Endodermal cell (in vitro differentiated cells): ENCODE measurements around the gene AK9. TPM values are rescaled to one million over a fixed set of nuclear protein-coding genes. Genes with fewer than 3 reads are reported as not detected.

Experiments
- DNase-seq: peaks from one replicate; pipeline ENCODE4 v3.0.0-alpha.2; 2017
- H3K27ac ChIP-seq: 2 replicates; pipeline ENCODE4 v1.5.1; 2013; ENCODE audit warnings: mild to moderate bottlenecking, low read depth, low read length, moderate library complexity
- H3K27me3 ChIP-seq: 2 replicates; pipeline ENCODE4 v1.6.1; 2013; ENCODE audit warnings: mild to moderate bottlenecking, low read length, moderate library complexity; ENCODE audit not compliant: insufficient read depth, control insufficient read depth, poor library complexity, severe bottlenecking
- H3K36me3 ChIP-seq: 2 replicates; pipeline ENCODE4 v1.7.0; 2013; ENCODE audit warnings: mild to moderate bottlenecking, low read length, moderate library complexity; ENCODE audit not compliant: control insufficient read depth, insufficient read depth
- H3K4me1 ChIP-seq: one replicate; pipeline ENCODE4 v1.7.0; 2013; ENCODE audit warnings: low read length; ENCODE audit not compliant: control insufficient read depth, insufficient read depth
- H3K4me3 ChIP-seq: 2 replicates; pipeline ENCODE4 v1.5.1; 2013; ENCODE audit warnings: mild to moderate bottlenecking, low read length, moderate library complexity
- H3K9ac ChIP-seq: 2 replicates; pipeline ENCODE4 v1.6.1; 2013; ENCODE audit warnings: mild to moderate bottlenecking, low read length, moderate library complexity; ENCODE audit not compliant: poor library complexity, severe bottlenecking; ENCODE audit errors: extremely low read depth
- H3K9me3 ChIP-seq: 2 replicates; pipeline ENCODE4 v1.6.1; 2013; ENCODE audit warnings: mild to moderate bottlenecking, low read length, moderate library complexity; ENCODE audit not compliant: control insufficient read depth
- H3K27ac Mint-ChIP-seq: 2 replicates; pipeline ENCODE4 v1.8.0; 2020; ENCODE audit warnings: mixed read lengths
- H3K27me3 Mint-ChIP-seq: 2 replicates; pipeline ENCODE4 v1.8.0; 2021; ENCODE audit warnings: mild to moderate bottlenecking, mixed read lengths; ENCODE audit not compliant: insufficient read depth
- H3K36me3 Mint-ChIP-seq: 2 replicates; pipeline ENCODE4 v1.8.0; 2020; ENCODE audit warnings: low read depth, mixed read lengths
- H3K4me1 Mint-ChIP-seq: 2 replicates; pipeline ENCODE4 v1.8.0; 2020; ENCODE audit warnings: mixed read lengths
- H3K4me3 Mint-ChIP-seq: 2 replicates; pipeline ENCODE4 v1.8.0; 2020; ENCODE audit warnings: mild to moderate bottlenecking, moderate library complexity, mixed read lengths
- H3K9me3 Mint-ChIP-seq: 2 replicates; pipeline ENCODE4 v1.8.0; 2020; ENCODE audit warnings: mild to moderate bottlenecking, mixed read lengths
- CTCF ChIP-seq: fragments of 200-600 bp; sonication (generic); conservative IDR thresholded peaks from 2 replicates; pipeline ENCODE4 v1.5.0; 2021; ENCODE audit warnings: antibody characterized with exemption, mild to moderate bottlenecking
- WGBS, 2 experiments: methylation state at CpG; one replicate each; pipeline versions ENCODE4 v1.1.5 to v1.1.7; 2013; ENCODE audit warnings: missing lambda C conversion rate in 2 of 2, mixed read lengths in 1 of 2; ENCODE audit not compliant: insufficient coverage in 1 of 2, insufficient read length in 1 of 2; 5-methylcytosine and 5-hydroxymethylcytosine counted together
- total RNA-seq, 2 donors: library from RNA; stranded (reverse); fragmentation: NEBNext Ultra II Directional in 1 of 2; extraction: Animal tissue kit (Norgen Biotek cat#: 25700) in 1 of 2; gene quantifications; 2 replicates in 1 of 2; 3 replicates in 1 of 2; pipeline ENCODE4 v1.2.1, GENCODE V29; 2021

Gene AK9
- total RNA-seq, 2 donors from 2014 or later: 1.8 to 2.7 TPM

- no peak overlapping the region for H3K9ac ChIP-seq
- WGBS, 2 experiments: 67 to 93% methylated on average over 1 to 4 of the region's 4 CpGs
- H3K4me3 ChIP-seq: no peak overlapping the region
- Mint-ChIP-seq H3K4me1 (peaks cover 17% of the 10 kb centered on the region), H3K4me3 (no peak overlapping the region), H3K27me3 (peaks cover 4% of the 10 kb centered on the region), H3K9me3 (no peaks in the 10 kb centered on the region), H3K36me3 (no peaks in the 10 kb centered on the region), H3K27ac (no peak overlapping the region)
- H3K27ac ChIP-seq: no peak overlapping the region
- no peak for DNase-seq
- no peak for TF ChIP-seq CTCF
- H3K9me3 ChIP-seq: no peaks in the 10 kb centered on the region
- H3K36me3 ChIP-seq: no peaks in the 10 kb centered on the region
- no peaks in the 10 kb centered on the region for H3K4me1 ChIP-seq
- H3K27me3 ChIP-seq: peaks cover 5% of the 10 kb centered on the region
These were observed 192.9 kb downstream of the AK9 start for GRCh38 chr6:109498052-109498451.

GRCh38 chr6:109496036-109496772 is 194.8 kb downstream of the AK9 start:
- DNase-seq: no peak
- H3K27ac Mint-ChIP-seq: no peak overlapping the region
- H3K27me3 Mint-ChIP-seq: peaks cover 4% of the 10 kb centered on the region
- WGBS, 2 experiments: 89 to 93% methylated on average over 8 to 9 of the region's 9 CpGs
- H3K36me3 Mint-ChIP-seq: no peaks in the 10 kb centered on the region
- H3K4me3 ChIP-seq: no peak overlapping the region
- no peak overlapping the region for H3K9ac ChIP-seq
- no peaks in the 10 kb centered on the region for H3K36me3 ChIP-seq
- H3K9me3 Mint-ChIP-seq: no peaks in the 10 kb centered on the region
- H3K27me3 ChIP-seq: peaks cover 5% of the 10 kb centered on the region
- no peaks in the 10 kb centered on the region for H3K4me1 ChIP-seq
- no peaks in the 10 kb centered on the region for H3K9me3 ChIP-seq
- no peak overlapping the region for H3K4me3 Mint-ChIP-seq
- H3K27ac ChIP-seq: no peak overlapping the region
- no peak for TF ChIP-seq CTCF
- peaks cover 26% of the 10 kb centered on the region for H3K4me1 Mint-ChIP-seq

GRCh38 chr6:109493865-109494264 is 197.1 kb downstream of the AK9 start:
- TF ChIP-seq CTCF: no peak
- H3K27me3 ChIP-seq: peaks cover 5% of the 10 kb centered on the region
- peaks cover 4% of the 10 kb centered on the region for H3K27me3 Mint-ChIP-seq
- no peak for DNase-seq
- WGBS, 2 experiments: 79 to 82% methylated on average over 1 of the region's 1 CpG
- H3K27ac Mint-ChIP-seq: no peak overlapping the region
- no peaks in the 10 kb centered on the region for H3K4me1 ChIP-seq
- H3K36me3 Mint-ChIP-seq: no peaks in the 10 kb centered on the region
- H3K4me1 Mint-ChIP-seq: peaks cover 29% of the 10 kb centered on the region
- no peaks in the 10 kb centered on the region for H3K9me3 Mint-ChIP-seq
- H3K4me3 Mint-ChIP-seq: no peak overlapping the region
- H3K27ac ChIP-seq: no peak overlapping the region
- H3K9me3 ChIP-seq: no peaks in the 10 kb centered on the region
- H3K4me3 ChIP-seq: no peak overlapping the region
- no peak overlapping the region for H3K9ac ChIP-seq
- H3K36me3 ChIP-seq: no peaks in the 10 kb centered on the region
